Measurements from ENCODE around the gene ANKUB1.

The ANKUB1 gene

DNA sequence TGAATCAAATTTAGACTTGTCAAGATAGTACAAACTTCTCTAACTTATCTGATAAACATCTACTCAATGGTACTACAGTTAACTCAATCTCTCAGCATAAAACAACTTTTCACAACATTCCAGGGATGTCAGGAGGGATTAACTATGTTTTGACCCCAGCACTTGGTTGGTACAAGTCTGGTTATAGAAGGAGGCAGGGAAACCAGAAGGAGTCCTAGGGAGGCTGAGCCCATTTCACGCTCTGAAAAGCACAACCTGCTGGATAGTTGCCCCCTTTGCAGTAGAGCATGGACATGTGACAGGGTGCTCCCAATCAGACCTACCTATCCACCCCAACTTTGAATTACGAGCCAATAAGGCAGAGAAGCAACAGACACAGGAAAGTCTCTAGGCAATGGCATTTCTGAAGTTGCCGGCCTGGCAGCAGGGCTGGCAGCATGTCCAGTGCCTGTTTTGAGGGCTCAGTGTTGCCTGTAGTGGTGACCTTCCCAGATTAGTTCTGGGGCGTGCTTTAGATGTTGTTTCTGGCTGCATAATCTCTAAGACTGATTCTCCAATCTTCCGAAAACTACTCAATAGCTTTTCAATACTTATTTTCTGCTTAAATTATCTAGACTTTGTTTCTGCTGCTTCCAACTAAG lies 8.2 kb downstream of the ANKUB1 start:
- no peak for ATAC-seq
- Mint-ChIP-seq H3K27me3 (no peaks in the 10 kb centered on the region), H3K4me3 (no peak overlapping the region), H3K36me3 (no peaks in the 10 kb centered on the region), H3K4me1 (peaks cover 32% of the 10 kb centered on the region), H3K27ac (peak overlapping the region; percentile 84), H3K9me3 (no peaks in the 10 kb centered on the region)

DNA sequence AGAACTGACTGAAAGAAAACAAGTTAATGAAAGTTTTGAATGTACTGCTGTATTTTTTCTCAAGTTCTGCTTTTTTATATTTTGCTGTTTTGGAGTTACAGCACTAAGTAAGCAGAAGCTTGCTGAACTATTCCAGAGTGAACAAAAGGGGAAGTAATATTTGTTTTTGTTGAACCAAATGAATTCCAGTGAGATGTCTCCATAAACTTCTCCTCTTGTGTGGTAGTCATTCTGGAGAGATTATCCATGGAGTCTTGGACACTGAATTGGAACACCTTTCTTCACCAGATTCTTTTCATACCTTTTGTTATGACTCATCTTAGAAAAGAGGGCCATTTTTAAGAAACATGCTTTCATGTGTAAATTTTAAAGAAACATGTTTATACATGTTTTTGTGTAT lies 8.8 kb downstream of the ANKUB1 start:
- H3K4me3 Mint-ChIP-seq: no peak overlapping the region
- H3K27me3 Mint-ChIP-seq: no peaks in the 10 kb centered on the region
- no peak for ATAC-seq
- H3K27ac Mint-ChIP-seq: peak overlapping the region; percentile 84
- H3K4me1 Mint-ChIP-seq: peaks cover 32% of the 10 kb centered on the region
- H3K36me3 Mint-ChIP-seq: no peaks in the 10 kb centered on the region
- H3K9me3 Mint-ChIP-seq: no peaks in the 10 kb centered on the region

- no peaks in the 10 kb centered on the region for H3K36me3 Mint-ChIP-seq
- peaks cover 10% of the 10 kb centered on the region for H3K27me3 Mint-ChIP-seq
- no peaks in the 10 kb centered on the region for H3K9me3 Mint-ChIP-seq
- peak overlapping the region; percentile 85 for H3K27ac Mint-ChIP-seq
- H3K4me3 Mint-ChIP-seq: peak overlapping the region; percentile 64
- H3K4me1 Mint-ChIP-seq: peaks cover 32% of the 10 kb centered on the region
- ATAC-seq: no peak
These were observed 10.6 kb downstream of the ANKUB1 start for GRCh38 chr3:149781741-149782140.

DNA sequence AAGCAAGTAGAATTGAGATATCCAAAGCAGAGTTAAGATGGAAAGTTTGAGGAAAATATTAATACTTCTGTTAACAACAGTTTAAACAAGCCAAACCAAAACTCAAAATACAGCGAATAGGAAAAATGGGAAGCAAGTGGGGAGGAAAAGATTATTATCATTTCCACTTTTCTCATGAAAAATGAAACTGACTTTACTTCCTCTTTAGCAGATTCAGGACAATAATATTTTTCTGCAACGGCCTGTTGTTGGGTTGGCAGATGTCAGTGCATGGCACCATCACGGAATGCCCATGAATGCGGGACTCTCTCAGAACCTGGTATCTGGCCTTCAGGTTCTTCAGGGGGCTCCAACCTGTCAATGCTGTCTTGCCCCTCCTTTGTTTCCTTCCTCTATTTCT lies 11.1 kb downstream of the ANKUB1 start:
- peaks cover 10% of the 10 kb centered on the region for H3K27me3 Mint-ChIP-seq
- H3K4me3 Mint-ChIP-seq: peak overlapping the region; percentile 68
- H3K36me3 Mint-ChIP-seq: no peaks in the 10 kb centered on the region
- ATAC-seq: no peak
- H3K4me1 Mint-ChIP-seq: peaks cover 32% of the 10 kb centered on the region
- H3K9me3 Mint-ChIP-seq: no peaks in the 10 kb centered on the region
- H3K27ac Mint-ChIP-seq: peak overlapping the region; percentile 85

DNA sequence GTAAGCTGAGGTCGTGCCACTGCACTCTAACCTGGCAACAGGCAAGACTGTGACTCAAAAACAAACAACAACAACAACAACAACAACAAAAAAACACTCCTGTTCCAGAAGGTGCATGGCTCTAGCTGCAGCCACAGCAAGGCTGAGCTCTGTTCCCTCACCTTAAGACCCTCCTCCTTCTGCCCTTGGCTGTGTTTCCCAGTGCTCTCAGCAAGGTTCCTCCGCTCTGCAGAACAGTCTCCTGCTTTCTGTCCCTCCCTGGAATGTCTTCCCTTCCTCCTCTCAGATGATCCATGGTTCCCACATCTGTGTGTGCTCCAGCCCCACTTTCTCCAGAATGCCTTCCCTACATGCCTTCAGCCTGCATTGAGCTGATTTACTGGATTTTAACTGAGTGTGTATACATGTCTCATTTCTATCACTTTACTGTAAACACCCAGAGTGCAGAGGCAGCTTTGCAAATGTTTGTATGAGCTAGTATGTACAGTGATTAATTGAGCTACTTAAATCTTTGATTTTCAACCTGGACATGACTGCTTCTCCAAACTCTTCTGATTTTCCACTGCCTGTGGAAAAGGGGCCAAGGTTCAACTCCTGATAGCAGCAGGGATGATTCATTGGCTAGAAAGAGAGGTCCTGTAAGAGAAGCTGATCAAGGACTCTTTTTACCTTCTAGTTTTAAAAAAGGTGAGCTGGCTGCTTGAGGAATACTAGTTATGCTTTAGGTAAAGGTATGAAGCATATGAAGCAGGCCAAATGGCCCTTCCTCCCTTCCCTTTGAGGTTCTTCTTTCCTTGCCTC lies 14.7 kb downstream of the ANKUB1 start:
- peak overlapping the region; percentile 5 for H3K27ac Mint-ChIP-seq

GRCh38 chr3:149776170-149776569 lies 16.2 kb downstream of the ANKUB1 start:
- Mint-ChIP-seq H3K9me3 (no peaks in the 10 kb centered on the region), H3K27me3 (peaks cover 18% of the 10 kb centered on the region), H3K4me1 (peaks cover 11% of the 10 kb centered on the region), H3K36me3 (no peaks in the 10 kb centered on the region), H3K4me3 (no peak overlapping the region), H3K27ac (no peak overlapping the region)
- ATAC-seq: no peak

More for the DNA sequence above, 14.7 kb downstream of the ANKUB1 start:
- no peak for ATAC-seq
- Mint-ChIP-seq H3K27me3 (peaks cover 10% of the 10 kb centered on the region), H3K4me3 (no peak overlapping the region), H3K36me3 (no peaks in the 10 kb centered on the region), H3K9me3 (no peaks in the 10 kb centered on the region), H3K4me1 (peaks cover 18% of the 10 kb centered on the region)

DNA sequence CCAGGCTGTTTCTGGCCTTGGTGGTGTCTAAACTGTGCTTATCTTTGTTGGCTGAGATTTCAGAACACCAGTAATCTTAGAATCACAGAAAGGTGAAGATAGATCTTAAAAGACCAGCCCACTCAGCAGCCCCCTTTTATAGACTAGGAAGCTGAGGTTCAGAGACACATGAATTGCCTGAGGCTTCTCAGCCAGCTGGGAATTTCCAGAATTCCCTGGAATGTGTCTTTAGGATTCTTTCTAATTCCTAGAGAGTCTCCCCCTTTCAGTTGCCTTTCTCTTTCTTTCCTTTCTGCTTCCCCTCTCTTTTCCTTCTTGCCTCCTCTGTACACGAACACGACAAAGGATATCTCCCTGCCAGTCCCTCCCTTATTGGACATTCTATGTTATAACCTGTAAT lies 19.5 kb downstream of the ANKUB1 start:
- H3K27ac Mint-ChIP-seq: no peak overlapping the region
- peaks cover 22% of the 10 kb centered on the region for H3K27me3 Mint-ChIP-seq
- H3K9me3 Mint-ChIP-seq: no peaks in the 10 kb centered on the region
- no peak for ATAC-seq
- H3K36me3 Mint-ChIP-seq: no peaks in the 10 kb centered on the region
- no peaks in the 10 kb centered on the region for H3K4me1 Mint-ChIP-seq
- no peak overlapping the region for H3K4me3 Mint-ChIP-seq

DNA sequence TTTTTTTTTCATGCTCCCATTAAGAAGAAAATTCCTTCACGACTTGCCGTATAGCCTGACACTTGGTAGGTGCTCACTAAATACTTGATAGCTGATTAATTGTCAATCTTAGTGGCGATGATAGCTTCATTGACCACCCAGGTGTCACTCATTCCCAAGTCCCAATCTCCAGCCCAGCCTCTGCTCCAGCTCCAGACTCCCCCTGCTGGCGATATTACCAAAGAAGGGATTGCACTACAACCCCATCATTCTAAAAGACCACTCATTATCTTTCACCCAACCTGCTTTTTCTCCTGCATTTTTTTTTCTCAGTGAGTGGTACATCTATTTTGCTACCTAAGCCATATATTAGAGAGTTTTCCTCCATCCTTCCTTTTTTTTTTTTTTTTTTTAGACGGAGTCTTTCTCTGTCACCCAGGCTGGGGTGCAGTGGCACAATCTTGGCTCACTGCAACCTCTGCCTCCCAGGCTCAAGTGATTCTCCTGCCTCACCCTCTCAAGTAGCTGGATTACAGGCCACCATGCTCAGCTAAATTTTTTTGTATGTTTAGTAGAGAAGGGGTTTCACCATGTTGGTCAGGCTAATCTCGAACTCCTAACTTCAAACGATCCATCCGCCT lies 20.6 kb downstream of the ANKUB1 start:
- ATAC-seq: peak; percentile 51
- Mint-ChIP-seq H3K4me3 (no peak overlapping the region), H3K9me3 (no peaks in the 10 kb centered on the region), H3K27ac (no peak overlapping the region), H3K36me3 (no peaks in the 10 kb centered on the region), H3K27me3 (peaks cover 12% of the 10 kb centered on the region), H3K4me1 (no peaks in the 10 kb centered on the region)

GRCh38 chr3:149770246-149770645 lies 22.1 kb downstream of the ANKUB1 start:
- Mint-ChIP-seq H3K36me3 (no peaks in the 10 kb centered on the region), H3K9me3 (no peaks in the 10 kb centered on the region), H3K4me1 (no peaks in the 10 kb centered on the region), H3K27me3 (peaks cover 21% of the 10 kb centered on the region), H3K4me3 (no peak overlapping the region), H3K27ac (no peak overlapping the region)
- no peak for ATAC-seq

- Mint-ChIP-seq H3K27me3 (peaks cover 21% of the 10 kb centered on the region), H3K4me3 (no peak overlapping the region), H3K27ac (no peak overlapping the region), H3K4me1 (no peaks in the 10 kb centered on the region), H3K36me3 (no peaks in the 10 kb centered on the region), H3K9me3 (no peaks in the 10 kb centered on the region)
- no peak for ATAC-seq
These were observed 23.6 kb downstream of the ANKUB1 start for GRCh38 chr3:149768704-149769103.

DNA sequence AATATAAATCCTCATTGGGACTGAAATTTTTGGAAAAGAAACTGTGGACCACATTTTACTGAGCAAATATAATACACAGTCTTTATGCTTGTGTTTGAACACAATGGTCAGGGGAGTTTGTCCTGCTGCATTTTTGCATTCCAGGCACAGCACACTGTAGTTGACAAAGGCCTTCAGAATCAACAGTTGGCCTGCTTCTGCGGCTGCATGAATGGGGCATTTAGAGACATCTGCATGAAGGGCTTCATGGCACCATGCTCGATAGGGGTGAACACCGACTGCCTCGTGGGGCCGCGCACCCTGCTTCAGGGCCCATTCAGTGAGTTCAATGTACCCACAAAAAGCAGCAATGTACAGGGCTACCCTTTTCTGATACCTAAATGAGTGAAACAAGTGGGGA lies 24.6 kb downstream of the ANKUB1 start:
- no peak overlapping the region for H3K27ac Mint-ChIP-seq
- no peak for ATAC-seq
- no peak overlapping the region for H3K4me3 Mint-ChIP-seq
- peaks cover 21% of the 10 kb centered on the region for H3K27me3 Mint-ChIP-seq
- H3K36me3 Mint-ChIP-seq: no peaks in the 10 kb centered on the region
- no peaks in the 10 kb centered on the region for H3K9me3 Mint-ChIP-seq
- no peaks in the 10 kb centered on the region for H3K4me1 Mint-ChIP-seq

DNA sequence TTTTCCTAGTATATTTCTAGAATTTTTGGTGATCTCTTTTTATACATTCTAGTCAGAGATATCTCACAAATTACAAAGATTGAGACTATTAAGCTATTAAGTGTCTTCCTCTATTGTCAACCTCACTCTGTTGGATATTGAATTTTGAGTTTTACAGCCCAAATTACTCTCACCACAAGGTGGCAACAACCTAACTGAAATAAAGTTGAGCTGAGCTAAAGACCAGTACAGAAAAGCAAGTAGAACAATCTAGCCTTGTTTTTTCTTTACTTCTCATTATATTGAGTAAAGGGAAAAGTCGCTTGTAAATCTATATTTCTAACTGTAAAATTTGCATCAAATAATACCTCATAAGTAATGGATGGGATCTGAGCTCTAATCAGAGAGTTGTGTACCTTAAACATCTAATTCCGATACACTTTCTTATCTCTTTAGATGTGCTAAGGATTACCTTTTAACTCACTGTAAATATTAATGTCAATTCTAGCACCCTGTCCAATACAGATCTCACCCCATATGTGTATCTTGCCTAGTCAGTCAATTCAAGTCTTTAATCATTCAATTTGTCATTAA lies 26.5 kb downstream of the ANKUB1 start:
- no peaks in the 10 kb centered on the region for H3K36me3 Mint-ChIP-seq
- H3K9me3 Mint-ChIP-seq: no peaks in the 10 kb centered on the region
- ATAC-seq: no peak

GRCh38 chr3:149764302-149764701 lies 28.1 kb downstream of the ANKUB1 start:
- Mint-ChIP-seq H3K27ac (no peak overlapping the region), H3K36me3 (no peaks in the 10 kb centered on the region), H3K9me3 (no peaks in the 10 kb centered on the region), H3K27me3 (peaks cover 9% of the 10 kb centered on the region), H3K4me1 (no peaks in the 10 kb centered on the region), H3K4me3 (no peak overlapping the region)
- no peak for ATAC-seq

More for the DNA sequence above, 26.5 kb downstream of the ANKUB1 start:
- peaks cover 10% of the 10 kb centered on the region for H3K27me3 Mint-ChIP-seq
- H3K4me3 Mint-ChIP-seq: no peak overlapping the region
- H3K4me1 Mint-ChIP-seq: no peaks in the 10 kb centered on the region
- H3K27ac Mint-ChIP-seq: no peak overlapping the region

- Mint-ChIP-seq H3K36me3 (no peaks in the 10 kb centered on the region), H3K9me3 (no peaks in the 10 kb centered on the region), H3K27ac (no peak overlapping the region), H3K4me1 (no peaks in the 10 kb centered on the region), H3K4me3 (no peak overlapping the region), H3K27me3 (peaks cover 9% of the 10 kb centered on the region)
- no peak for ATAC-seq
These were observed 28.7 kb downstream of the ANKUB1 start for GRCh38 chr3:149763565-149764195.

DNA sequence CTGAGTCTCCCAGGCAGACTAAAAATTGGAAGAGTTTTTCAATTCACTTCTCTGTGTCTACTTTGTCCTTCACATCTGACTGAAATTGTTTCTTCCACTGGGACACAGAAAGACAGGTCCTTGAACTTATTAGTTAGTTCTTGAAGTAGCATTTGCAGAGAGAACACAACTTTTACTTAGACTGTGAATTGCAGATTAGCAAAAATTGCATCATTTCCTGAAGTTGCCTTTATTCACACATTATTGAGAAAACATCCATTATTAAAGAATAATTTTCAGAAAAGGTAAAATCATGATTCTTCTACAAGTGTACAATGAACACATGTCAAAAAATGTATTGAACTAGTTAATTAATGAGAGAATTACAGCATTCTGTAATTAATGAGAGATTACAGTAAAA lies 38.6 kb downstream of the ANKUB1 start:
- Mint-ChIP-seq H3K36me3 (peaks cover 15% of the 10 kb centered on the region), H3K4me3 (peak overlapping the region; percentile 18), H3K4me1 (peaks cover 28% of the 10 kb centered on the region), H3K9me3 (no peaks in the 10 kb centered on the region), H3K27ac (peak overlapping the region; percentile 93), H3K27me3 (no peaks in the 10 kb centered on the region)
- no peak for ATAC-seq
